Measurements from ENCODE around the gene SLC25A48. TPM values are rescaled to one million over a fixed set of nuclear protein-coding genes. Genes with fewer than 3 reads are reported as not detected.

SLC25A48 gene
- total and polyA plus RNA-seq, 2 donors, result 0.05 to 0.25 TPM

- no peak for DNase-seq (ENCODE audit: low read depth in 6 of 9, low spot score in 9 of 9)
- peaks cover 0 to 17% of the 10 kb centered on the region in 2 donors for H3K27me3 ChIP-seq (ENCODE audit: control insufficient read depth in 2 of 2, insufficient read depth in 1 of 2, low read length in 1 of 2)
- no peaks in the 10 kb centered on the region for H3K36me3 ChIP-seq (ENCODE audit: control insufficient read depth in 2 of 2, insufficient read depth in 2 of 2, low read length in 1 of 2)
- no peaks in the 10 kb centered on the region for H3K4me1 ChIP-seq (ENCODE audit: control insufficient read depth in 2 of 2, insufficient read depth in 2 of 2, low read length in 2 of 2)
- H3K4me3 ChIP-seq (ENCODE audit: low read length in 2 of 2), result no peak overlapping the region
- no peak overlapping the region for H3K27ac ChIP-seq (ENCODE audit: low read depth in 1 of 2, low read length in 1 of 2)
- H3K9me3 ChIP-seq (ENCODE audit: control insufficient read depth in 2 of 2, insufficient read depth in 1 of 2, low read length in 1 of 2), result no peaks in the 10 kb centered on the region
- WGBS, result 93% methylated on average over 10 of the region's 10 CpGs
These were observed 6.3 kb upstream of the SLC25A48 start for GRCh38 chr5:135827965-135828781.

- no peaks in the 10 kb centered on the region for H3K36me3 ChIP-seq (ENCODE audit: control insufficient read depth in 2 of 2, insufficient read depth in 2 of 2, low read length in 1 of 2)
- H3K4me3 ChIP-seq (ENCODE audit: low read length in 2 of 2), result no peak overlapping the region
- H3K9me3 ChIP-seq (ENCODE audit: control insufficient read depth in 2 of 2, insufficient read depth in 1 of 2, low read length in 1 of 2), result no peaks in the 10 kb centered on the region
- no peak for DNase-seq (ENCODE audit: low read depth in 6 of 9, low spot score in 9 of 9)
- 94% methylated on average over 2 of the region's 2 CpGs for WGBS
- peaks cover 0 to 21% of the 10 kb centered on the region in 2 donors for H3K27me3 ChIP-seq (ENCODE audit: control insufficient read depth in 2 of 2, insufficient read depth in 1 of 2, low read length in 1 of 2)
- no peaks in the 10 kb centered on the region for H3K4me1 ChIP-seq (ENCODE audit: control insufficient read depth in 2 of 2, insufficient read depth in 2 of 2, low read length in 2 of 2)
- H3K27ac ChIP-seq (ENCODE audit: low read depth in 1 of 2, low read length in 1 of 2), result no peak overlapping the region
These were observed 5.7 kb upstream of the SLC25A48 start for GRCh38 chr5:135828782-135829127.

GRCh38 chr5:135829179-135829578 lies 5.3 kb upstream of the SLC25A48 start:
- Histone ChIP-seq H3K27me3 (ENCODE audit: control insufficient read depth in 2 of 2, insufficient read depth in 1 of 2, low read length in 1 of 2) (peaks cover 2 to 25% of the 10 kb centered on the region in 2 donors), H3K4me1 (ENCODE audit: control insufficient read depth in 2 of 2, insufficient read depth in 2 of 2, low read length in 2 of 2) (no peaks in the 10 kb centered on the region), H3K36me3 (ENCODE audit: control insufficient read depth in 2 of 2, insufficient read depth in 2 of 2, low read length in 1 of 2) (no peaks in the 10 kb centered on the region), H3K9me3 (ENCODE audit: control insufficient read depth in 2 of 2, insufficient read depth in 1 of 2, low read length in 1 of 2) (no peaks in the 10 kb centered on the region), H3K27ac (ENCODE audit: low read depth in 1 of 2, low read length in 1 of 2) (no peak overlapping the region), H3K4me3 (ENCODE audit: low read length in 2 of 2) (no peak overlapping the region)
- no peak for DNase-seq (ENCODE audit: low read depth in 6 of 9, low spot score in 9 of 9)
- WGBS, result 95% methylated on average over 7 of the region's 7 CpGs

DNA sequence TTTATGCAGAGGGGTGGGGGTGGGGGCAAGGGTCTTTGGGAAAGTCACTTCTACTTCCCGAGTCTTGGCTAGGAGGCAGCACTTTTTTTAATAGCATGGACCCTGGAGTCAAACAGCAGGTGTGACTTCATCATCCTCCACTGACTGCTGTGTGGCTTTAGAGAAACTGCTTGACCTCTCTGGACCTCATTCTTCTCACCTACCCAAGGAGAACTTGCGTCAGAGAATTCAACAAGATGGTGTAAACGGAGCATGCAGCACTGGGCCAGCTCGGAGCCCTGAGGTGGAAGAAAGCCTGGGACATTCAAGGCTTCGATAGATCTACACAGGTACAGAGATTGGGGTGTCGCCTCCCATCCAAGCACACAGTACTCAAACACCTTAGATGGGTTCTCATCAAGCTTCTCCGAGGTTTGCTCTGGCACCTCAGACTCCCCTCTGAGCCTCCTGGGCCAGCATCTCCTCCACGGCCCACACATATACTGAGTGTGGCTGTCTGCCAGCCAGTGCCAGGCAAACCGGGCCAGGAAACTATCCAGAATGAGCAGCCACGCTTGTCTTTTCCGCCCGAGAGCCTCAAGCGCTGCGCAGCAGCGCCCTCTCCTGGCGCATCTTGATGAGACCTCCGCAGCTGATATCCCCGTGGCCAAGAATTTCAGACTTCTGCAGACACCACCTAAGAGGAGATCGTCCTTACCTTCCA lies 4.6 kb upstream of the SLC25A48 start:
- H3K27ac ChIP-seq (ENCODE audit: low read depth in 1 of 2, low read length in 1 of 2), result no peak overlapping the region
- 32% methylated on average over 19 of the region's 19 CpGs for WGBS
- H3K9me3 ChIP-seq (ENCODE audit: control insufficient read depth in 2 of 2, insufficient read depth in 1 of 2, low read length in 1 of 2), result no peaks in the 10 kb centered on the region
- peaks cover 9 to 32% of the 10 kb centered on the region in 2 donors for H3K27me3 ChIP-seq (ENCODE audit: control insufficient read depth in 2 of 2, insufficient read depth in 1 of 2, low read length in 1 of 2)
- H3K4me3 ChIP-seq (ENCODE audit: low read length in 2 of 2), result no peak overlapping the region
- peak in 6 of 9 donors; percentile 17 to 66 (median 34) for DNase-seq (ENCODE audit: low read depth in 6 of 9, low spot score in 9 of 9)
- no peaks in the 10 kb centered on the region for H3K36me3 ChIP-seq (ENCODE audit: control insufficient read depth in 2 of 2, insufficient read depth in 2 of 2, low read length in 1 of 2)
- H3K4me1 ChIP-seq (ENCODE audit: control insufficient read depth in 2 of 2, insufficient read depth in 2 of 2, low read length in 2 of 2), result no peaks in the 10 kb centered on the region

- WGBS, result 68% methylated on average over 3 of the region's 3 CpGs
- Histone ChIP-seq H3K9me3 (ENCODE audit: control insufficient read depth in 2 of 2, insufficient read depth in 1 of 2, low read length in 1 of 2) (no peaks in the 10 kb centered on the region), H3K4me1 (ENCODE audit: control insufficient read depth in 2 of 2, insufficient read depth in 2 of 2, low read length in 2 of 2) (no peaks in the 10 kb centered on the region), H3K4me3 (ENCODE audit: low read length in 2 of 2) (no peak overlapping the region), H3K36me3 (ENCODE audit: control insufficient read depth in 2 of 2, insufficient read depth in 2 of 2, low read length in 1 of 2) (no peaks in the 10 kb centered on the region), H3K27me3 (ENCODE audit: control insufficient read depth in 2 of 2, insufficient read depth in 1 of 2, low read length in 1 of 2) (peaks cover 14 to 37% of the 10 kb centered on the region in 2 donors), H3K27ac (ENCODE audit: low read depth in 1 of 2, low read length in 1 of 2) (no peak overlapping the region)
- DNase-seq (ENCODE audit: low read depth in 6 of 9, low spot score in 9 of 9), result no peak
These were observed 4.1 kb upstream of the SLC25A48 start for GRCh38 chr5:135830384-135830700.

- Histone ChIP-seq H3K4me1 (ENCODE audit: control insufficient read depth in 2 of 2, insufficient read depth in 2 of 2, low read length in 2 of 2) (no peaks in the 10 kb centered on the region), H3K4me3 (ENCODE audit: low read length in 2 of 2) (no peak overlapping the region), H3K36me3 (ENCODE audit: control insufficient read depth in 2 of 2, insufficient read depth in 2 of 2, low read length in 1 of 2) (no peaks in the 10 kb centered on the region), H3K27me3 (ENCODE audit: control insufficient read depth in 2 of 2, insufficient read depth in 1 of 2, low read length in 1 of 2) (peaks cover 19 to 42% of the 10 kb centered on the region in 2 donors), H3K9me3 (ENCODE audit: control insufficient read depth in 2 of 2, insufficient read depth in 1 of 2, low read length in 1 of 2) (no peaks in the 10 kb centered on the region), H3K27ac (ENCODE audit: low read depth in 1 of 2, low read length in 1 of 2) (no peak overlapping the region)
- no peak for DNase-seq (ENCODE audit: low read depth in 6 of 9, low spot score in 9 of 9)
- 80% methylated on average over 4 of the region's 4 CpGs for WGBS
These were observed 3.6 kb upstream of the SLC25A48 start for GRCh38 chr5:135830876-135831275.

- Histone ChIP-seq H3K4me1 (ENCODE audit: control insufficient read depth in 2 of 2, insufficient read depth in 2 of 2, low read length in 2 of 2) (no peaks in the 10 kb centered on the region), H3K27ac (ENCODE audit: low read depth in 1 of 2, low read length in 1 of 2) (no peak overlapping the region), H3K4me3 (ENCODE audit: low read length in 2 of 2) (no peak overlapping the region), H3K36me3 (ENCODE audit: control insufficient read depth in 2 of 2, insufficient read depth in 2 of 2, low read length in 1 of 2) (no peaks in the 10 kb centered on the region), H3K27me3 (ENCODE audit: control insufficient read depth in 2 of 2, insufficient read depth in 1 of 2, low read length in 1 of 2) (peaks cover 21 to 45% of the 10 kb centered on the region in 2 donors), H3K9me3 (ENCODE audit: control insufficient read depth in 2 of 2, insufficient read depth in 1 of 2, low read length in 1 of 2) (no peaks in the 10 kb centered on the region)
- 95% methylated on average over 1 of the region's 1 CpG for WGBS
- DNase-seq (ENCODE audit: low read depth in 6 of 9, low spot score in 9 of 9), result no peak
These were observed 3.0 kb upstream of the SLC25A48 start for GRCh38 chr5:135831439-135831838.

DNA sequence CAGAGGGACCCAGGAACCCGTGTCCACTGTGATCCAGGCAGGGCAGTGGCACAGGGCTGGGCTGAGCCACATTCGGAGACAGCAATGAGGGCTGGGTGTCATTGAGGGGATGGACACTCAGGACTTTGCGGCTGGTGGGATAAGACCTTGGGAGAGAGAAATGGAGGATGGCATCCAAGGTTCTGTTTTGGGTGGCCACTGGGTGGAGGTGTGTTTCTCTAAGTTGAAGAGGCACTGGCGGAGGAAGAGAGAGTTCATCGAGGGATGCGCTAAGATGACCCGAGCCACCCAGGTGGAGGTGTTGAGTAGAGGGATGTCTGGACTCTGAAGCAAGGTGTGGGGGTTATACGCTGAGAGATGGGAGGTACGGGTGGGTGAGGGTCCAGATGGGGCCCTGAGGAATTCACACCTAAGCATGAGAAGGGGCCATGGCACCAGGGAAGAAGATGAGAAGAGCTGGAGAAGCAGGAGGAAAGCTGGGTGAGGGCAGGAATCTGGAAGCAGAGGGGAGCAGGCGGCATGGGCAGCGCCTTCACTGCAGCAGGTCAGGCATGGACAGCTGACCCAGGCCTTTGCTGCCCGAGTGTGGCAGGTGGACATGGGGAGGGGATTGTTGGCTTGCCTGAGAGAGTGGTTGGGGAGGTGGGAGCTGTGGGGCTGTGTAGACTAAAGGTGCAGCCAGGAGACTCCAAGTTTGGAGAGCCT lies 2.5 kb upstream of the SLC25A48 start:
- no peaks in the 10 kb centered on the region for H3K9me3 ChIP-seq (ENCODE audit: control insufficient read depth in 2 of 2, insufficient read depth in 1 of 2, low read length in 1 of 2)
- peaks cover 21 to 50% of the 10 kb centered on the region in 2 donors for H3K27me3 ChIP-seq (ENCODE audit: control insufficient read depth in 2 of 2, insufficient read depth in 1 of 2, low read length in 1 of 2)
- H3K4me3 ChIP-seq (ENCODE audit: low read length in 2 of 2), result no peak overlapping the region
- no peak overlapping the region for H3K27ac ChIP-seq (ENCODE audit: low read depth in 1 of 2, low read length in 1 of 2)
- no peaks in the 10 kb centered on the region for H3K4me1 ChIP-seq (ENCODE audit: control insufficient read depth in 2 of 2, insufficient read depth in 2 of 2, low read length in 2 of 2)
- H3K36me3 ChIP-seq (ENCODE audit: control insufficient read depth in 2 of 2, insufficient read depth in 2 of 2, low read length in 1 of 2), result no peaks in the 10 kb centered on the region
- 91% methylated on average over 12 of the region's 12 CpGs for WGBS
- no peak for DNase-seq (ENCODE audit: low read depth in 6 of 9, low spot score in 9 of 9)
